ENCODE results near the gene TXNDC2. TPM values are rescaled to one million over a fixed set of nuclear protein-coding genes. Genes with fewer than 3 reads are reported as not detected.

TXNDC2 gene
- polyA plus RNA-seq, 1 experiment = 0.06 TPM

- TF ChIP-seq CTCF (IDR thresholded peaks at IDR 0.05; ENCODE audit: low read depth, low read length) = no peak
- ChIA-PET POLR2A (no interaction called here), CTCF (no interaction called here)
- H3K27ac ChIP-seq (ENCODE audit: low read depth, low read length) = no peak overlapping the region
- no peak for DNase-seq (ENCODE audit: low read depth, low spot score)
- H3K9me3 ChIP-seq (ENCODE audit: control insufficient read depth, insufficient read depth, low read length) = no peaks in the 10 kb centered on the region
- no peak overlapping the region for H3K4me3 ChIP-seq (ENCODE audit: low read depth, low read length)
- no peaks in the 10 kb centered on the region for H3K27me3 ChIP-seq (ENCODE audit: control insufficient read depth, insufficient read depth, low read length)
Observed at GRCh38 chr18:9878095-9878494, 7.7 kb upstream of the TXNDC2 start.

- CTCF ChIA-PET = no interaction called here
- TF ChIP-seq CTCF (IDR thresholded peaks at IDR 0.05; ENCODE audit: low read depth, low read length) = no peak
- Histone ChIP-seq H3K27ac (ENCODE audit: low read depth, low read length) (no peak overlapping the region), H3K9me3 (ENCODE audit: control insufficient read depth, insufficient read depth, low read length) (no peaks in the 10 kb centered on the region), H3K4me3 (ENCODE audit: low read depth, low read length) (no peak overlapping the region), H3K27me3 (ENCODE audit: control insufficient read depth, insufficient read depth, low read length) (no peaks in the 10 kb centered on the region)
- POLR2A ChIA-PET = no interaction called here
- DNase-seq (ENCODE audit: low read depth, low spot score) = no peak
Observed at GRCh38 chr18:9878783-9879242, 7.0 kb upstream of the TXNDC2 start.

- Histone ChIP-seq H3K27ac (ENCODE audit: low read depth, low read length) (no peak overlapping the region), H3K27me3 (ENCODE audit: control insufficient read depth, insufficient read depth, low read length) (no peaks in the 10 kb centered on the region), H3K4me3 (ENCODE audit: low read depth, low read length) (no peak overlapping the region), H3K9me3 (ENCODE audit: control insufficient read depth, insufficient read depth, low read length) (no peaks in the 10 kb centered on the region)
- DNase-seq (ENCODE audit: low read depth, low spot score) = no peak
- ChIA-PET CTCF (no interaction called here), POLR2A (no interaction called here)
- TF ChIP-seq CTCF (IDR thresholded peaks at IDR 0.05; ENCODE audit: low read depth, low read length) = no peak
Observed at GRCh38 chr18:9884090-9884489, 1.7 kb upstream of the TXNDC2 start.

- DNase-seq (ENCODE audit: low read depth, low spot score) = no peak
- no peaks in the 10 kb centered on the region for H3K27me3 ChIP-seq (ENCODE audit: control insufficient read depth, insufficient read depth, low read length)
- ChIA-PET POLR2A (no interaction called here), CTCF (no interaction called here)
- no peak overlapping the region for H3K27ac ChIP-seq (ENCODE audit: low read depth, low read length)
- no peaks in the 10 kb centered on the region for H3K9me3 ChIP-seq (ENCODE audit: control insufficient read depth, insufficient read depth, low read length)
- no peak overlapping the region for H3K4me3 ChIP-seq (ENCODE audit: low read depth, low read length)
- TF ChIP-seq CTCF (IDR thresholded peaks at IDR 0.05; ENCODE audit: low read depth, low read length) = no peak
Observed at GRCh38 chr18:9884532-9885140, 1.1 kb upstream of the TXNDC2 start.

GRCh38 chr18:9886005-9886348 lies 204 bp downstream of the TXNDC2 start:
- CTCF ChIA-PET = no interaction called here
- POLR2A ChIA-PET = no interaction called here
- TF ChIP-seq CTCF (IDR thresholded peaks at IDR 0.05; ENCODE audit: low read depth, low read length) = no peak
- no peak overlapping the region for H3K4me3 ChIP-seq (ENCODE audit: low read depth, low read length)
- H3K9me3 ChIP-seq (ENCODE audit: control insufficient read depth, insufficient read depth, low read length) = no peaks in the 10 kb centered on the region
- H3K27ac ChIP-seq (ENCODE audit: low read depth, low read length) = no peak overlapping the region
- no peaks in the 10 kb centered on the region for H3K27me3 ChIP-seq (ENCODE audit: control insufficient read depth, insufficient read depth, low read length)
- DNase-seq (ENCODE audit: low read depth, low spot score) = no peak

All from AG04450 (cell line).